Endothelial cell of umbilical vein (primary cell): ENCODE data around the gene NRXN3. TPM values are rescaled to one million over a fixed set of nuclear protein-coding genes. Genes with fewer than 3 reads are reported as not detected.

Experiments used
- BruUV-seq: library from RNA; stranded (reverse); fragments of 400-500 nt; replicated peaks from 2 replicates; lab custom pipeline; 2021; lab: Mats Ljungman, UMichigan
- CTCF ChIA-PET: fragments of 300-600, 350-600 bp; sonication (Branson Sonifier 250); formaldehyde crosslinking; loops from one replicate; lab custom pipeline; 2021; ENCODE audit warnings: antibody characterized with exemption, inconsistent platforms; lab: Charles Lee
- POLR2A ChIA-PET: fragments of 300-600, 350-600 bp; sonication (Branson Sonifier 250); formaldehyde crosslinking; loops from one replicate; lab custom pipeline; 2021; ENCODE audit warnings: antibody characterized with exemption, inconsistent platforms; lab: Charles Lee
- DNase-seq: peaks from one replicate; pipeline ENCODE4 v3.0.0-alpha.2; 2011; ENCODE audit warnings: low read depth, low spot score
- FAIRE-seq: peaks from 2 replicates; lab custom pipeline; 2011; peaks lifted over from hg19 to GRCh38; lab: Jason Lieb, UNC
- H2AFZ ChIP-seq: 2 replicates; pipeline ENCODE4 v1.6.0; 2012; ENCODE audit warnings: low read depth, low read length, control low read depth, inconsistent platforms
- H3K27ac ChIP-seq: 2 replicates; pipeline ENCODE4 v1.5.1; 2011; ENCODE audit warnings: low read depth, mild to moderate bottlenecking, control low read depth, low read length, moderate library complexity; ENCODE audit not compliant: insufficient read depth
- H3K27me3 ChIP-seq, 2 experiments: 2 replicates each; pipeline versions ENCODE4 v1.6.0 to v1.6.1; 2011; ENCODE audit warnings: low read length in 2 of 2, mixed read lengths in 1 of 2; ENCODE audit not compliant: control insufficient read depth in 2 of 2, insufficient read depth in 2 of 2
- H3K36me3 ChIP-seq, 2 experiments: 2 replicates in 1 of 2; 3 replicates in 1 of 2; pipeline ENCODE4 v1.5.1; 2011; ENCODE audit warnings: low read length in 2 of 2, mild to moderate bottlenecking in 1 of 2, moderate library complexity in 1 of 2; ENCODE audit not compliant: control insufficient read depth in 2 of 2, insufficient read depth in 2 of 2; ENCODE audit errors: extremely low read depth in 1 of 2
- H3K4me1 ChIP-seq: 3 replicates; pipeline ENCODE4 v1.5.1; 2011; ENCODE audit warnings: mild to moderate bottlenecking, low read length; ENCODE audit not compliant: control insufficient read depth, insufficient read depth; ENCODE audit errors: extremely low read depth
- H3K4me2 ChIP-seq: 2 replicates; pipeline ENCODE4 v1.6.1; 2011; ENCODE audit warnings: low read length, control low read depth, mixed read lengths; ENCODE audit not compliant: insufficient read depth
- H3K4me3 ChIP-seq, 3 experiments: fragments of 200-600 bp in 1 of 3; sonication (generic), shearing (Covaris generic) in 1 of 3; replicated peaks in 1 of 3; 2 replicates each; pipeline ENCODE4 v1.5.1; 2011 to 2016; ENCODE audit warnings: control low read depth in 3 of 3, low read length in 3 of 3, mild to moderate bottlenecking in 2 of 3, inconsistent platforms in 1 of 3, low read depth in 1 of 3, moderate library complexity in 1 of 3; ENCODE audit not compliant: insufficient read depth in 1 of 3
- H3K79me2 ChIP-seq: 2 replicates; pipeline ENCODE4 v1.6.0; 2012; ENCODE audit warnings: low read length, inconsistent platforms; ENCODE audit not compliant: control insufficient read depth, insufficient read depth
- H3K9ac ChIP-seq: replicated peaks from 2 replicates; pipeline ENCODE3; 2011; ENCODE audit warnings: low read length, control low read depth; ENCODE audit not compliant: insufficient read depth; ENCODE audit errors: extremely low read depth
- H3K9me1 ChIP-seq: replicated peaks from 3 replicates; pipeline ENCODE4 v1.6.0; 2011; ENCODE audit warnings: mild to moderate bottlenecking, low read length; ENCODE audit not compliant: control insufficient read depth, insufficient read depth; ENCODE audit errors: extremely low read depth
- H3K9me3 ChIP-seq: replicated peaks from 2 replicates; pipeline ENCODE4 v1.5.1; 2012; ENCODE audit warnings: low read length, inconsistent platforms; ENCODE audit not compliant: control insufficient read depth, insufficient read depth
- H4K20me1 ChIP-seq: replicated peaks from 2 replicates; pipeline ENCODE3; 2011; ENCODE audit warnings: mild to moderate bottlenecking, low read length; ENCODE audit not compliant: control insufficient read depth, insufficient read depth; ENCODE audit errors: extremely low read depth
- CTCF ChIP-seq, 2 donors: IDR thresholded peaks; 1 replicate in 1 of 2; 2 replicates in 1 of 2; pipeline ENCODE4 v1.5.1; 2011; ENCODE audit warnings: low read length in 2 of 2, mild to moderate bottlenecking in 2 of 2, moderate library complexity in 2 of 2, control low read depth in 1 of 2, inconsistent platforms in 1 of 2, low read depth in 1 of 2; ENCODE audit not compliant: insufficient read depth in 1 of 2; ENCODE audit errors: extremely low read depth in 1 of 2
- EZH2 ChIP-seq: IDR thresholded peaks from 2 replicates; pipeline ENCODE4 v1.6.1; 2012; ENCODE audit warnings: borderline replicate concordance, low read depth, mild to moderate bottlenecking, moderate library complexity, low read length, inconsistent platforms; ENCODE audit not compliant: severe bottlenecking
- FOS ChIP-seq: IDR thresholded peaks from 2 replicates; pipeline ENCODE4 v1.6.1; 2011; ENCODE audit warnings: mild to moderate bottlenecking, low read length, moderate library complexity, borderline replicate concordance; ENCODE audit not compliant: insufficient read depth
- GATA2 ChIP-seq: IDR thresholded peaks from 2 replicates; pipeline ENCODE4 v1.7.0; 2011; ENCODE audit warnings: low read depth, mild to moderate bottlenecking, moderate library complexity, mixed read lengths, low read length; ENCODE audit not compliant: insufficient read length, insufficient read depth
- JUN ChIP-seq: IDR thresholded peaks from 2 replicates; pipeline ENCODE4 v1.6.1; 2011; ENCODE audit warnings: borderline replicate concordance, low read depth; ENCODE audit not compliant: insufficient read length, insufficient read depth
- MYC ChIP-seq: IDR thresholded peaks from one replicate; pipeline ENCODE4 v1.6.1; 2011; ENCODE audit warnings: mild to moderate bottlenecking, low read depth, low read length
- POLR2A ChIP-seq: IDR thresholded peaks from 2 replicates; pipeline ENCODE4 v1.6.1; 2012; ENCODE audit warnings: low read depth, mild to moderate bottlenecking, control low read depth, low read length
- POLR2AphosphoS5 ChIP-seq: IDR thresholded peaks from 2 replicates; pipeline ENCODE4 v1.6.1; 2012; ENCODE audit warnings: low read depth, mild to moderate bottlenecking, control low read depth, low read length, moderate library complexity; ENCODE audit not compliant: insufficient read depth
- dilution Hi-C: fragments of 300-500 bp; cut with MboI; formaldehyde crosslinking; loops from one replicate; pipeline ENCODE4 v1.15.0; 2019; ENCODE audit warnings: low sequenced_read_pairs; ENCODE audit not compliant: extremely low pct_ligation_motif_present
- intact Hi-C: fragments of 100-400 bp; cut with micrococcal nuclease; formaldehyde crosslinking; loops from one replicate; pipeline ENCODE4 v1.10.0; 2022
- polyA plus RNA-seq, 4 experiments: library from polyadenylated mRNA; depleted of rRNA in 3 of 4; stranded (reverse) in 3 of 4; unstranded in 1 of 4; fragments of >200 nt; gene quantifications; 2 replicates each; pipeline versions ENCODE4 v1.2.1 to v1.2.3, GENCODE V29; 2011 to 2012; ENCODE audit warnings: missing spikeins in 1 of 4
- total RNA-seq: library from RNA; stranded (reverse); gene quantifications from 2 replicates; pipeline ENCODE4 v1.2.3, GENCODE V29; 2021
- TF ChIP-seq, protein P1 (sequence below): IDR thresholded peaks from 2 replicates; pipeline ENCODE4 v1.6.1; 2011; ENCODE audit not compliant: insufficient read depth, insufficient read length

Gene NRXN3
- total and polyA plus RNA-seq, 2 donors (not counting 3 experiments of a cell fraction or from before 2014, with no cell fraction given), result 0.72 to 4.2 TPM

DNA sequence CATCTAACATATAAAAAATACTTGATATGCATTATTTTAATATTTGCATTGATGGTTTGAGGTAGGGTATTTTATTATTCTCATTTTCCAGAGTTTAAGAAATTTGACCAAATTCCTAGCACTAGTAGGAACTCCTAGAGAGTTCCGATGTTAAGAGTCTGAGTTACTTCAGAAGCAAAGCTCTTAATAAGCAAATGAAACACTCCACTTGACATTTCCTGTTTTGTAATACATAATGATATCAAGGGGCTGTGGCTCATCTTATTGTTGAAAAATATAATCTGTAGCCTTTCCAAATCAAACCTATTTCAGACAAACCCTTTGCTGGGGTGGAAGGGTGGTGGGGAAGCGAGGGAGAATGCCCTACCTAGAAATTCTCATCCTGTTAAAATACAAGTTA, 1685.6 kb downstream of the NRXN3 start:
- DNase-seq (no peak), FAIRE-seq (no peak)
- ChIA-PET CTCF (interaction anchor here (1.0 kb wide), 1 partner anchor 10 kb away, joined by 3 read pairs; no protein-coding TSS in a partner anchor), POLR2A (no interaction called here)
- TF ChIP-seq, protein P1, sequence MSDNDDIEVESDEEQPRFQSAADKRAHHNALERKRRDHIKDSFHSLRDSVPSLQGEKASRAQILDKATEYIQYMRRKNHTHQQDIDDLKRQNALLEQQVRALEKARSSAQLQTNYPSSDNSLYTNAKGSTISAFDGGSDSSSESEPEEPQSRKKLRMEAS, result no peak
- TF ChIP-seq GATA2, result no peak
- no peak for TF ChIP-seq POLR2A
- no peak for TF ChIP-seq POLR2AphosphoS5
- TF ChIP-seq CTCF (IDR thresholded peaks at IDR 0.05; ENCODE audit: extremely low read depth in 1 of 2, insufficient read depth in 1 of 2, low read depth in 1 of 2, low read length in 2 of 2), result no peak
- H3K4me1 ChIP-seq, result no peaks in the 10 kb centered on the region
- no peaks in the 10 kb centered on the region for H4K20me1 ChIP-seq
- intact Hi-C loops, result no loop called here
- no peak overlapping the region for H2AFZ ChIP-seq
- dilution Hi-C loops, result no loop called here
- no peak overlapping the region for H3K9ac ChIP-seq
- no peaks in the 10 kb centered on the region for H3K9me1 ChIP-seq
- H3K4me3 ChIP-seq, result no peak overlapping the region
- H3K27ac ChIP-seq, result no peak overlapping the region
- H3K27me3 ChIP-seq, result no peaks in the 10 kb centered on the region
- H3K79me2 ChIP-seq, result no peaks in the 10 kb centered on the region
- H3K4me2 ChIP-seq, result no peak overlapping the region
- BruUV-seq, result no TSS peak
- peaks cover 3% of the 10 kb centered on the region for H3K9me3 ChIP-seq
- no peaks in the 10 kb centered on the region for H3K36me3 ChIP-seq

DNA sequence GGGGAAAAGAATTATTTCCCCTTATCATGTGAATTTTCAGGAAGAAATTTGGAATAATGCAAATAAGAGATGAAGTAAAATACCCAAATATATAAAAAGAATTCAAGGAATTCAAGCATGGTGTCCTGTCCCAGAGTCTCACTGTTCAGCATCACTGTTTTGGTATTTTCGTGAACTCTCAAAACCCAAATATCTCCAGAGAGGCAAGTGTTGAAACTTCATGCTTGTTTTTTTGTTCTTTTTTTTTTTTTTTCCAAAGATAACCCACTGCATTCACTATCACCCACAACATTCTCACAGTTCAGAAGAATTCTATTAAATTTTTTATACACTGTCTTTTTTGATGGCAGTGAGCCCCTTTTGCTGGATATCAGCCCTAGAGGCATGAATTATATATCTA, 1686.2 kb downstream of the NRXN3 start:
- no peaks in the 10 kb centered on the region for H4K20me1 ChIP-seq
- CTCF ChIA-PET, result interaction anchor here (1.0 kb wide), 1 partner anchor 10 kb away, joined by 3 read pairs; no protein-coding TSS in a partner anchor
- POLR2A ChIA-PET, result no interaction called here
- H3K9ac ChIP-seq, result no peak overlapping the region
- no peak overlapping the region for H2AFZ ChIP-seq
- dilution Hi-C loops (no loop called here), intact Hi-C loops (no loop called here)
- H3K36me3 ChIP-seq, result no peaks in the 10 kb centered on the region
- FAIRE-seq (no peak), DNase-seq (no peak)
- no peak overlapping the region for H3K4me3 ChIP-seq
- H3K79me2 ChIP-seq, result no peaks in the 10 kb centered on the region
- H3K4me1 ChIP-seq, result no peaks in the 10 kb centered on the region
- H3K9me1 ChIP-seq, result no peaks in the 10 kb centered on the region
- H3K4me2 ChIP-seq, result no peak overlapping the region
- H3K27ac ChIP-seq, result no peak overlapping the region
- no peaks in the 10 kb centered on the region for H3K27me3 ChIP-seq
- H3K9me3 ChIP-seq, result peaks cover 3% of the 10 kb centered on the region
- TF ChIP-seq CTCF (IDR thresholded peaks at IDR 0.05; ENCODE audit: extremely low read depth in 1 of 2, insufficient read depth in 1 of 2, low read depth in 1 of 2, low read length in 2 of 2) (no peak), EZH2 (no peak), GATA2 (no peak), POLR2AphosphoS5 (no peak), MYC (no peak), POLR2A (no peak), FOS (no peak), JUN (no peak)
- TF ChIP-seq, protein P1, result no peak
- BruUV-seq, result no TSS peak
